ENCODE results near the gene HIBCH. TPM values are rescaled to one million over a fixed set of nuclear protein-coding genes. Genes with fewer than 3 reads are reported as not detected.

The HIBCH gene
- total RNA-seq, 1 donor from 2014 or later = 29.1 TPM

GRCh38 chr2:190199530-190199929 lies 120.1 kb downstream of the HIBCH start:
- Mint-ChIP-seq H3K27ac (no peak overlapping the region), H3K36me3 (ENCODE audit: low read depth) (peaks cover 22% of the 10 kb centered on the region), H3K4me1 (no peaks in the 10 kb centered on the region), H3K4me3 (no peak overlapping the region), H3K27me3 (no peaks in the 10 kb centered on the region), H3K9me3 (no peaks in the 10 kb centered on the region)
- intact Hi-C loops (cut with micrococcal nuclease) = no loop called here
- DNase-seq = no peak

GRCh38 chr2:190199109-190199508 lies 120.5 kb downstream of the HIBCH start:
- H3K9me3 Mint-ChIP-seq = no peaks in the 10 kb centered on the region
- no peak overlapping the region for H3K4me3 Mint-ChIP-seq
- H3K27ac Mint-ChIP-seq = no peak overlapping the region
- no peaks in the 10 kb centered on the region for H3K4me1 Mint-ChIP-seq
- intact Hi-C loops (cut with micrococcal nuclease) = no loop called here
- DNase-seq = no peak
- H3K36me3 Mint-ChIP-seq (ENCODE audit: low read depth) = peaks cover 22% of the 10 kb centered on the region
- no peaks in the 10 kb centered on the region for H3K27me3 Mint-ChIP-seq

- no peak for DNase-seq
- Mint-ChIP-seq H3K9me3 (no peaks in the 10 kb centered on the region), H3K27me3 (no peaks in the 10 kb centered on the region), H3K4me3 (no peak overlapping the region), H3K36me3 (ENCODE audit: low read depth) (peaks cover 17% of the 10 kb centered on the region), H3K27ac (no peak overlapping the region), H3K4me1 (no peaks in the 10 kb centered on the region)
- intact Hi-C loops (cut with micrococcal nuclease) = no loop called here
These were observed 122.4 kb downstream of the HIBCH start for GRCh38 chr2:190197143-190197720.

- H3K4me3 Mint-ChIP-seq = no peak overlapping the region
- no peak overlapping the region for H3K27ac Mint-ChIP-seq
- DNase-seq = no peak
- no peaks in the 10 kb centered on the region for H3K27me3 Mint-ChIP-seq
- intact Hi-C loops (cut with micrococcal nuclease) = no loop called here
- no peaks in the 10 kb centered on the region for H3K9me3 Mint-ChIP-seq
- H3K4me1 Mint-ChIP-seq = no peaks in the 10 kb centered on the region
- H3K36me3 Mint-ChIP-seq (ENCODE audit: low read depth) = peaks cover 3% of the 10 kb centered on the region
These were observed 129.0 kb downstream of the HIBCH start for GRCh38 chr2:190190507-190191162.

GRCh38 chr2:190188289-190188688 lies 131.3 kb downstream of the HIBCH start:
- DNase-seq = no peak
- no peaks in the 10 kb centered on the region for H3K9me3 Mint-ChIP-seq
- intact Hi-C loops (cut with micrococcal nuclease) = no loop called here
- no peaks in the 10 kb centered on the region for H3K4me1 Mint-ChIP-seq
- H3K27me3 Mint-ChIP-seq = peaks cover 10% of the 10 kb centered on the region
- no peaks in the 10 kb centered on the region for H3K36me3 Mint-ChIP-seq (ENCODE audit: low read depth)
- H3K27ac Mint-ChIP-seq = no peak overlapping the region
- H3K4me3 Mint-ChIP-seq = no peak overlapping the region

- no peaks in the 10 kb centered on the region for H3K9me3 Mint-ChIP-seq
- no peak for DNase-seq
These were observed 133.4 kb downstream of the HIBCH start for GRCh38 chr2:190186238-190186637.

GRCh38 chr2:190185380-190185779 lies 134.2 kb downstream of the HIBCH start:
- Mint-ChIP-seq H3K36me3 (ENCODE audit: low read depth) (no peaks in the 10 kb centered on the region), H3K4me1 (peaks cover 2% of the 10 kb centered on the region), H3K27me3 (peaks cover 21% of the 10 kb centered on the region), H3K9me3 (no peaks in the 10 kb centered on the region), H3K4me3 (no peak overlapping the region), H3K27ac (no peak overlapping the region)
- DNase-seq = no peak
- intact Hi-C loops (cut with micrococcal nuclease) = no loop called here

More at GRCh38 chr2:190186238-190186637, 133.4 kb downstream of the HIBCH start:
- Mint-ChIP-seq H3K27ac (no peak overlapping the region), H3K36me3 (ENCODE audit: low read depth) (no peaks in the 10 kb centered on the region), H3K4me1 (peaks cover 1% of the 10 kb centered on the region), H3K27me3 (peaks cover 18% of the 10 kb centered on the region), H3K4me3 (no peak overlapping the region)
- intact Hi-C loops (cut with micrococcal nuclease) = no loop called here

- peaks cover 26% of the 10 kb centered on the region for H3K27me3 Mint-ChIP-seq
- no peaks in the 10 kb centered on the region for H3K9me3 Mint-ChIP-seq
- H3K27ac Mint-ChIP-seq = no peak overlapping the region
- H3K4me1 Mint-ChIP-seq = peaks cover 5% of the 10 kb centered on the region
- intact Hi-C loops (cut with micrococcal nuclease) = no loop called here
- no peaks in the 10 kb centered on the region for H3K36me3 Mint-ChIP-seq (ENCODE audit: low read depth)
- no peak for DNase-seq
- H3K4me3 Mint-ChIP-seq = no peak overlapping the region
These were observed 135.2 kb downstream of the HIBCH start for GRCh38 chr2:190184460-190184859.

GRCh38 chr2:190183539-190183938 lies 136.1 kb downstream of the HIBCH start:
- intact Hi-C loops (cut with micrococcal nuclease) = no loop called here
- H3K9me3 Mint-ChIP-seq = no peaks in the 10 kb centered on the region
- no peak overlapping the region for H3K4me3 Mint-ChIP-seq
- DNase-seq = no peak
- peaks cover 29% of the 10 kb centered on the region for H3K27me3 Mint-ChIP-seq
- H3K4me1 Mint-ChIP-seq = peaks cover 5% of the 10 kb centered on the region
- no peaks in the 10 kb centered on the region for H3K36me3 Mint-ChIP-seq (ENCODE audit: low read depth)
- H3K27ac Mint-ChIP-seq = no peak overlapping the region

GRCh38 chr2:190182071-190182524 lies 137.5 kb downstream of the HIBCH start:
- no peak overlapping the region for H3K4me3 Mint-ChIP-seq
- no peak for DNase-seq
- no peaks in the 10 kb centered on the region for H3K36me3 Mint-ChIP-seq (ENCODE audit: low read depth)
- H3K27ac Mint-ChIP-seq = no peak overlapping the region
- no peaks in the 10 kb centered on the region for H3K9me3 Mint-ChIP-seq
- intact Hi-C loops (cut with micrococcal nuclease) = no loop called here
- H3K4me1 Mint-ChIP-seq = peaks cover 7% of the 10 kb centered on the region
- peaks cover 30% of the 10 kb centered on the region for H3K27me3 Mint-ChIP-seq

- Mint-ChIP-seq H3K9me3 (no peaks in the 10 kb centered on the region), H3K4me1 (peaks cover 7% of the 10 kb centered on the region), H3K36me3 (ENCODE audit: low read depth) (no peaks in the 10 kb centered on the region), H3K27me3 (peaks cover 30% of the 10 kb centered on the region), H3K27ac (no peak overlapping the region), H3K4me3 (peak overlapping the region; percentile 55)
- intact Hi-C loops (cut with micrococcal nuclease) = no loop called here
- no peak for DNase-seq
These were observed 138.4 kb downstream of the HIBCH start for GRCh38 chr2:190181123-190181669.

GRCh38 chr2:190180313-190181122 lies 139.1 kb downstream of the HIBCH start:
- no peaks in the 10 kb centered on the region for H3K9me3 Mint-ChIP-seq
- H3K36me3 Mint-ChIP-seq (ENCODE audit: low read depth) = no peaks in the 10 kb centered on the region
- H3K27me3 Mint-ChIP-seq = peaks cover 30% of the 10 kb centered on the region
- peak overlapping the region; percentile 55 for H3K4me3 Mint-ChIP-seq
- DNase-seq = peak; percentile 63
- peaks cover 7% of the 10 kb centered on the region for H3K4me1 Mint-ChIP-seq
- intact Hi-C loops (cut with micrococcal nuclease) = no loop called here
- H3K27ac Mint-ChIP-seq = no peak overlapping the region

- H3K27ac Mint-ChIP-seq = no peak overlapping the region
- no peak for DNase-seq
These were observed 139.8 kb downstream of the HIBCH start for GRCh38 chr2:190179754-190180312.

More at GRCh38 chr2:190179754-190180312, 139.8 kb downstream of the HIBCH start:
- Mint-ChIP-seq H3K9me3 (no peaks in the 10 kb centered on the region), H3K27me3 (peaks cover 30% of the 10 kb centered on the region), H3K4me1 (peaks cover 7% of the 10 kb centered on the region), H3K4me3 (peak overlapping the region; percentile 51), H3K36me3 (ENCODE audit: low read depth) (no peaks in the 10 kb centered on the region)
- intact Hi-C loops (cut with micrococcal nuclease) = no loop called here
